OCI-LY3 (cell line): ENCODE measurements around the gene GOSR2.

ENCODE experiments used
- EZH2phosphoT487 ChIP-seq: fragments of 200-600 bp; shearing (Covaris generic); IDR thresholded peaks from 2 replicates; pipeline ENCODE4 v1.6.1; 2018; ENCODE audit warnings: antibody characterized with exemption, mixed run types, low read depth
- TF ChIP-seq, protein P1 (sequence below): fragments of 200-600, 300-600 bp; sonication (generic); IDR thresholded peaks from 2 replicates; pipeline ENCODE4 v1.5.1; 2014; ENCODE audit warnings: antibody characterized with exemption, low read length, low read depth

GRCh38 chr17:46878055-46878454, 44.9 kb upstream of the GOSR2 start:
- TF ChIP-seq, protein P1, sequence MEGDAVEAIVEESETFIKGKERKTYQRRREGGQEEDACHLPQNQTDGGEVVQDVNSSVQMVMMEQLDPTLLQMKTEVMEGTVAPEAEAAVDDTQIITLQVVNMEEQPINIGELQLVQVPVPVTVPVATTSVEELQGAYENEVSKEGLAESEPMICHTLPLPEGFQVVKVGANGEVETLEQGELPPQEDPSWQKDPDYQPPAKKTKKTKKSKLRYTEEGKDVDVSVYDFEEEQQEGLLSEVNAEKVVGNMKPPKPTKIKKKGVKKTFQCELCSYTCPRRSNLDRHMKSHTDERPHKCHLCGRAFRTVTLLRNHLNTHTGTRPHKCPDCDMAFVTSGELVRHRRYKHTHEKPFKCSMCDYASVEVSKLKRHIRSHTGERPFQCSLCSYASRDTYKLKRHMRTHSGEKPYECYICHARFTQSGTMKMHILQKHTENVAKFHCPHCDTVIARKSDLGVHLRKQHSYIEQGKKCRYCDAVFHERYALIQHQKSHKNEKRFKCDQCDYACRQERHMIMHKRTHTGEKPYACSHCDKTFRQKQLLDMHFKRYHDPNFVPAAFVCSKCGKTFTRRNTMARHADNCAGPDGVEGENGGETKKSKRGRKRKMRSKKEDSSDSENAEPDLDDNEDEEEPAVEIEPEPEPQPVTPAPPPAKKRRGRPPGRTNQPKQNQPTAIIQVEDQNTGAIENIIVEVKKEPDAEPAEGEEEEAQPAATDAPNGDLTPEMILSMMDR = no peak
- no peak for TF ChIP-seq EZH2phosphoT487
